MM.1S (cell line): ENCODE measurements around the gene AFG1L.

Source experiments
- DNase-seq: peaks from one replicate; pipeline ENCODE4 v3.0.0-alpha.2; 2015
- H2AFZ ChIP-seq: fragments of 300-600 bp; sonication (generic); 2 replicates; pipeline ENCODE4 v1.6.0; 2016; ENCODE audit warnings: antibody characterized with exemption, low read length
- H3F3A ChIP-seq: fragments of 300-600 bp; sonication (generic); 2 replicates; pipeline ENCODE4 v1.6.1; 2016; ENCODE audit warnings: mild to moderate bottlenecking, antibody characterized with exemption, low read length, moderate library complexity, mixed read lengths; ENCODE audit not compliant: insufficient read depth
- H3K27ac ChIP-seq: fragments of 300-600 bp; sonication (generic); 2 replicates; pipeline ENCODE4 v1.5.1; 2016; ENCODE audit warnings: mild to moderate bottlenecking, low read length
- H3K27me3 ChIP-seq: fragments of 300-600 bp; sonication (generic); replicated peaks from 2 replicates; pipeline ENCODE4 v1.6.0; 2016; ENCODE audit warnings: low read length; ENCODE audit not compliant: insufficient read depth
- H3K36me3 ChIP-seq: fragments of 300-600 bp; sonication (generic); replicated peaks from 2 replicates; pipeline ENCODE4 v1.6.1; 2016; ENCODE audit warnings: mild to moderate bottlenecking, low read length, mixed read lengths; ENCODE audit not compliant: insufficient read depth
- H3K4me1 ChIP-seq: fragments of 300-600 bp; sonication (generic); 2 replicates; pipeline ENCODE4 v1.6.1; 2016; ENCODE audit warnings: low read length, mixed read lengths
- H3K4me2 ChIP-seq: fragments of 300-600 bp; sonication (generic); 2 replicates; pipeline ENCODE4 v1.6.0; 2016; ENCODE audit warnings: low read depth, low read length
- H3K4me3 ChIP-seq: fragments of 300-600 bp; sonication (generic); 2 replicates; pipeline ENCODE4 v1.5.1; 2016; ENCODE audit warnings: low read length, mixed read lengths
- H3K79me2 ChIP-seq: fragments of 300-600 bp; sonication (generic); 2 replicates; pipeline ENCODE4 v1.6.1; 2016; ENCODE audit warnings: mixed run types, low read length, mixed read lengths
- H3K9ac ChIP-seq: fragments of 300-600 bp; sonication (generic); 2 replicates; pipeline ENCODE4 v1.6.1; 2016; ENCODE audit warnings: low read length, mixed read lengths
- H3K9me2 ChIP-seq: fragments of 300-600 bp; sonication (generic); replicated peaks from 2 replicates; pipeline ENCODE4 v1.6.1; 2016; ENCODE audit warnings: mild to moderate bottlenecking, low read length, mixed read lengths; ENCODE audit not compliant: insufficient read depth
- H3K9me3 ChIP-seq: fragments of 300-600 bp; sonication (generic); replicated peaks from 2 replicates; pipeline ENCODE4 v1.6.1; 2016; ENCODE audit warnings: mild to moderate bottlenecking, low read length, mixed read lengths; ENCODE audit not compliant: insufficient read depth
- H4K20me1 ChIP-seq: fragments of 300-600 bp; sonication (generic); 2 replicates; pipeline ENCODE4 v1.6.1; 2016; ENCODE audit warnings: mild to moderate bottlenecking, low read length, moderate library complexity, mixed read lengths; ENCODE audit not compliant: insufficient read depth
- EZH2 ChIP-seq: fragments of 300-600 bp; sonication (generic); optimal IDR thresholded peaks from 2 replicates; pipeline ENCODE3; 2017; ENCODE audit warnings: low read depth, mild to moderate bottlenecking, antibody characterized with exemption, low read length, mixed read lengths
- EZH2phosphoT487 ChIP-seq: fragments of 300-600 bp; sonication (generic); IDR thresholded peaks from 2 replicates; pipeline ENCODE4 v1.6.1; 2018; ENCODE audit warnings: antibody characterized with exemption, low read length
- TF ChIP-seq, protein P1 (sequence below): fragments of 300-600 bp; sonication (generic); IDR thresholded peaks from 2 replicates; pipeline ENCODE4 v1.5.1; 2016; ENCODE audit warnings: antibody characterized with exemption, low read length, mixed read lengths

AFG1L gene

DNA sequence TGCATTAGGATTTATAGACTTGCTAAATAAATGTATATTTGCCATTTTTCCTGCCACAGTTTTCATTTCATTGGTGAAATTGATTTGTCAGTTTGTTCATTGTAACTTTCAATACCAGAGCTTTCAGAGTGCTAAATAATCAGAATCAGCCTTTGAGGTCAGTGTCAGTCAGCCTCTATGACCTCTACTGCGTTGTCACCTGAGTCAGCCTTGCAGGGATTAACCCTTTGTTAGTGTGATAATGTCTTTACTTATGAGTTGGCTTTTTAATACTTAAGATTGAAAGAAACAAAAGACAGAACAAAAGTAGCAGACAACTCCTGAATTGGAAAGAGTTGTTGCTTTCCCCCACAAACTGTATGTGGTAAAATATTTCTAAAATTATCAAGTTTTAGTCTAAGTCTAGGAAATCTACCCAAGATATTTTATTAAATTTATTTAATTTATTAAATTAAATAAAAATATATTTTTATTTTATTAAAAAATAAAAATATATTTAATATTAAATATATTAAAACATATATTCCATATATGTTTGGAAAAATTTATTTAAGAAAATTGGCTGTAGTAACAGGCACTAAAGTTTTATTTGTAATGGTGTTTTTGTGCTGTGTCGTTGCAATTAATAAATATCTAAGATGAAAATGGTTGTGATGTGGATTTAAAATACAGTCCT, 125.2 kb downstream of the AFG1L start:
- no peaks in the 10 kb centered on the region for H3K4me1 ChIP-seq

DNA sequence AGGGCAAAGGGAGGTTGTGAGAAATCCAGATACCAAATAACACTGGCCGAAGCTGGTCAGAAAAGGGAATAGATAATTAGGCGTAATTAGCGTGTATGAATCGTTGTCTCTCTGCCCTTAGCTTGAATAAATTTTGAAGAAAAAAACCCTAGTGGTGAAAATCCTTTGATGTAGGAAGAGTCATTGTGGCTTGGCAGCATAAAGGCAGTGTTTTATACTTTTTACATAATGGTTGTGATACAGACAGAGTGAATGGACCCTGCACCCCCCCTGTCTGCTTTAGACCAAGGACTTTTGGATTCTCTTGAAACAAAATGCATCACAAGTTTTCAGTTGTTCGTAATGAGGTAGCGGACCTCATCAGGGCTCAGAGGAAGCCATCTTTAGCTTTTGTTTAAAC, 126.5 kb downstream of the AFG1L start:
- Histone ChIP-seq H3F3A (no peaks in the 10 kb centered on the region), H2AFZ (no peak overlapping the region), H3K36me3 (no peaks in the 10 kb centered on the region), H3K79me2 (no peaks in the 10 kb centered on the region), H3K4me1 (no peaks in the 10 kb centered on the region), H3K27ac (no peak overlapping the region), H3K4me2 (no peak overlapping the region), H3K9me3 (no peaks in the 10 kb centered on the region), H3K9me2 (no peaks in the 10 kb centered on the region), H3K9ac (no peak overlapping the region), H4K20me1 (no peaks in the 10 kb centered on the region), H3K27me3 (no peaks in the 10 kb centered on the region), H3K4me3 (no peak overlapping the region)
- no peak for DNase-seq
- TF ChIP-seq EZH2 (no peak), EZH2phosphoT487 (no peak)
- TF ChIP-seq, protein P1, sequence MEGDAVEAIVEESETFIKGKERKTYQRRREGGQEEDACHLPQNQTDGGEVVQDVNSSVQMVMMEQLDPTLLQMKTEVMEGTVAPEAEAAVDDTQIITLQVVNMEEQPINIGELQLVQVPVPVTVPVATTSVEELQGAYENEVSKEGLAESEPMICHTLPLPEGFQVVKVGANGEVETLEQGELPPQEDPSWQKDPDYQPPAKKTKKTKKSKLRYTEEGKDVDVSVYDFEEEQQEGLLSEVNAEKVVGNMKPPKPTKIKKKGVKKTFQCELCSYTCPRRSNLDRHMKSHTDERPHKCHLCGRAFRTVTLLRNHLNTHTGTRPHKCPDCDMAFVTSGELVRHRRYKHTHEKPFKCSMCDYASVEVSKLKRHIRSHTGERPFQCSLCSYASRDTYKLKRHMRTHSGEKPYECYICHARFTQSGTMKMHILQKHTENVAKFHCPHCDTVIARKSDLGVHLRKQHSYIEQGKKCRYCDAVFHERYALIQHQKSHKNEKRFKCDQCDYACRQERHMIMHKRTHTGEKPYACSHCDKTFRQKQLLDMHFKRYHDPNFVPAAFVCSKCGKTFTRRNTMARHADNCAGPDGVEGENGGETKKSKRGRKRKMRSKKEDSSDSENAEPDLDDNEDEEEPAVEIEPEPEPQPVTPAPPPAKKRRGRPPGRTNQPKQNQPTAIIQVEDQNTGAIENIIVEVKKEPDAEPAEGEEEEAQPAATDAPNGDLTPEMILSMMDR: no peak

More for the DNA sequence above, 125.2 kb downstream of the AFG1L start:
- DNase-seq: no peak
- Histone ChIP-seq H3K9ac (no peak overlapping the region), H3K9me2 (no peaks in the 10 kb centered on the region), H4K20me1 (no peaks in the 10 kb centered on the region), H3K27me3 (no peaks in the 10 kb centered on the region), H3K9me3 (no peaks in the 10 kb centered on the region), H2AFZ (no peak overlapping the region), H3K36me3 (no peaks in the 10 kb centered on the region), H3K27ac (no peak overlapping the region), H3K4me2 (no peak overlapping the region), H3K79me2 (no peaks in the 10 kb centered on the region), H3F3A (no peaks in the 10 kb centered on the region), H3K4me3 (no peak overlapping the region)
- TF ChIP-seq, protein P1: no peak
- TF ChIP-seq EZH2phosphoT487 (no peak), EZH2 (no peak)

DNA sequence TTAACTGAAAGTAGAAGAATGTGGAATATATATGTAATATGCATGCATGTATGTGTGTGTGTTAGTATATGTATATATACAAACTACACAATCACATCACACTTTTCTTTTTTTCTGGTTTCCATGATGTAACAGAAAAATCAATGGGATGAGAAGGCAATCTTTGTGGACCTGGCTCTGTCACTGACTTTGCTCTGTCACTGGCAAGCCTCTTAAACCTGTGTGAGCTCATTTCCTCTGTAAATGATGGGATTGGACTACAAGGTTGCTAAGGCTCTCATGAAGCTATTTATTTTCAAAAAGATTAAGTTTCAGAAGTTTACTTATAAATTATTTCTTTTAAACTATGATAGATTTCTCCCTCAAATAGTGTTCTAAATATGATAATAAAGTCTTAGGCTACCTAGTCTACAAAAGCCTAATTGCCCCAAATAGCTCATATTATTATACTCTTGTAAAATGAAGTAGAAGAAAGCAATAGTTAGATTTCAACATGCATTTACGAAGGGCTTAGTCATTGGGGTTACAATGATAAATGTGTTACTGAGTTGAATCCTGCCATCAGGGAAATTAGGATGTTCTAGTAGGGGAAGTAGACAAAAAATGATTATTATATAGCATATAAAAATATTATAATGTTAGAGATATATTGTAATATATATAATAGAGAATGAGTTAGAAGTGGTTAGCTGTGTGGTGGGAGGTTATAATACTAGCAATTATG, 129.3 kb downstream of the AFG1L start:
- Histone ChIP-seq H4K20me1 (no peaks in the 10 kb centered on the region), H3K9me2 (no peaks in the 10 kb centered on the region), H3K4me2 (no peak overlapping the region), H3K4me3 (no peak overlapping the region), H2AFZ (no peak overlapping the region), H3K79me2 (no peaks in the 10 kb centered on the region), H3K36me3 (no peaks in the 10 kb centered on the region), H3K27me3 (no peaks in the 10 kb centered on the region), H3K9me3 (no peaks in the 10 kb centered on the region), H3F3A (no peaks in the 10 kb centered on the region), H3K27ac (no peak overlapping the region), H3K4me1 (no peaks in the 10 kb centered on the region), H3K9ac (no peak overlapping the region)
- TF ChIP-seq, protein P1: no peak
- TF ChIP-seq EZH2phosphoT487 (no peak), EZH2 (no peak)
- DNase-seq: no peak
